CD4-positive, alpha-beta T cell treated with Interleukin-4 for 4 hours (primary cell): Measurements from ENCODE around the gene CSRP2.

Source experiments
- DNase-seq: peaks from one replicate; pipeline ENCODE4 v3.0.0-alpha.2; 2020

The CSRP2 gene

DNA sequence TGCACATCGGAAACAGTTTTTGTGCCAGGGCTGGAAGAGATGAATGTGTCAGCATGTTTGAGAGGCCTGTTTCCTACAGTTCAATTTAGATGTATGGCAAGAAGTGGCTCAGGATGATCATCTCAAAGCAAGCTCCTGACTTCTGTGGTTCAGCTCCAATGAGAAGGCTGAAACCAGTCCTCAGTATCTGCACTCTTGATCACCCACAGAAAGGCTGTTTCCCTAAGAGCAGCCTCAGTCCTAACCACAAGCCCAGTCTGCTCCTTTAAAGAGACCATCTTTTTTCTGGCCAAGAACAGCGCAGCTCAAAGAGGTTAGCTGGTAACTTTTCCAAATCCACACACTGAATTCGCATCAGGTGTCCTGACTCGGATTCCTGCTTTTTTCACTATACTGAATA is 19.2 kb downstream of the CSRP2 start:
- no peak for DNase-seq

DNA sequence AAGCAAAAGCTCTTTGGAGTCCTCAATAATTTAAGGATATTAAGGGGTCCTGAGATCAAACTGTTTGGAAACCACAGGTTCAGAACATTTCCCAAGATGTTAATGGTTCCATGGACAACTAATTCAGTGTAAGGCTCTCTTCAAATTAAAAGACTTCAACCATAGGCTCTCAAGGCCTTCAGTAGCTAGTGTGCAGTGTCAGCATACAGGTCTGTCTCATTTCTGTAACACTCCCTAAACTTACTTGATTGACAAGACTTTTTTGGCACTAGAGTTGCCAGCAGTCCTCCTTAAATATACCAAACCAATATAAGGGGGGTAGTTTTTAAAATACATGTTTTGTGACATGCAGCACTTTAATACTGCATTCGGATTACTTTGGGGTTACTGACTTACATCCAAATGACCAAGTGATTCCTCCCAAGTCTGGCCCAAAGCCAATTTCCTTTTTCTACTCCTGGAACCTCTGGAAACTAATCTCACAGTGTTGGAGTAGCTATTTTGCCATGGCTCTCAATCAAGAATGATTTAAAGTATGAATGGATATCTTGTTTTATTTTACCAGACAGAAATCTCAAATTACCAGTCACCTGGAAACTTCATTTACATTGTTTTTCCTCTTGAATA is 22.7 kb downstream of the CSRP2 start:
- no peak for DNase-seq

GRCh38 chr12:76855271-76855670 is 23.5 kb downstream of the CSRP2 start:
- DNase-seq = no peak

- DNase-seq = no peak
Measured at GRCh38 chr12:76852106-76852505, 26.7 kb downstream of the CSRP2 start.

DNA sequence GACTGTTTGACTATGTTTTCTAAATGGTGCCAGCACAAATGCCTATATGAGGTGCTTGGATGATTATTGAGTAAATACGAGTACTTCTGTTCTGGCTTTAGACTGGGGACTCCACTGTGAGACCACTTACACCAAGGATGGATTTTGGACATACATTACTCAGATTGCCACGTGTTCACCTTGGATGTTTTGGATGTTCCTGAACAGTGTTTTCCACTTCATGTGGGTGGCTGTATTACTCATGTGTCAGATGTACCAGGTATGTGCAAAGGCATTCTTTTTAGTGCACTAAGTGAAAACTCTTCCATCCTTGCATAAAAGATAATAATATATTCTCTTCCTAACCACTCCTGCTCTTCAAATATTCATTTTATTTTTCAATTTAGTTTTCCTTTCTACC is 30.7 kb downstream of the CSRP2 start:
- DNase-seq = no peak

DNA sequence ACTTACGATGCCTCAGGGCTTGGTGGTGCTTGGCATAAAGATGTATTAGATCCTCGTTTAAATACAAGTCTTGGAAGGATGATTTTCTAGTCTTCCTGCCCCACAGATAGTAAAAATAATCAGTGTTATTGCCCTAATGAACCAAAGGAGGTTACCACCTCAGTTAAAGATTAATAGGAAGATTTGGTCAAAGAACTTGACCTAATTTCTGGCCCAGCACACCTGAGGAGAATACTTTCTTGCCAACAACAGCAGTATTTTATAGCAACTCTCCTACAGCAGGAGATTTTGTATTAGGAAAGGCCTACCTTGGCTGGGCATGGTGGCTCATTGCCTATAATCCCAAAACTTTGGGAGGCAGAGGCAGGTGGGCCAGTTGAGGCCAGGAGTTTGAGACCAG is 31.6 kb downstream of the CSRP2 start:
- DNase-seq = no peak

- DNase-seq = no peak
Measured at GRCh38 chr12:76836633-76837032, 42.2 kb downstream of the CSRP2 start.

- no peak for DNase-seq
Measured at GRCh38 chr12:76830436-76830835, 48.4 kb downstream of the CSRP2 start.

DNA sequence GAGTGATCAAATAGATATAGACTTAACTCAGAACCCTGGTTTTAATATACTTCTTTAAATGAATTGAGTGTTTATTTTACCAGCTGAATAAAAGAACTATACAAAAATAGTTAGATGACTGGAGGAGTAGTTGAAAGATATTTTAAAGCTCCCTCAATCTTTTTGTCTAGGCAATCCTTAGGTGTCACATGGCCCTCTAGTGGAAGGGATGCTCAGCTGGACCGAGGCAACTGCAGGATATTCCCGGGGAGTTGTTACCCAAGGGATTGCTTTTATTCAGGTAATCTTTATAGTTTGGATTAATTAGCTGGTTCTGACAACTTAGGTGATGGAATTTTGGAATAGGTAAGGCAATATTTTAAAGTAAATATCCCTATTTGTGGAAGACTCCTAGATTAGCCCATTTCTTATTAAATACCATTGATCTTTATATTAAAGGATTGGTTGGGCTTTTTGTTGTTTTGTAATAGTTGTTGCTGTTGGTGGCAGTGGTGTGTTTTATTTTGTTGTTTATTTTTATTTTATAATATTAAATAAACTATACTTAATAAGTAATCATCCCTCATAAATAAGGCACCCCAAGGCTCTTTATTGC is 57.8 kb downstream of the CSRP2 start:
- no peak for DNase-seq

GRCh38 chr12:76813972-76814371 is 64.8 kb downstream of the CSRP2 start:
- DNase-seq = no peak

DNA sequence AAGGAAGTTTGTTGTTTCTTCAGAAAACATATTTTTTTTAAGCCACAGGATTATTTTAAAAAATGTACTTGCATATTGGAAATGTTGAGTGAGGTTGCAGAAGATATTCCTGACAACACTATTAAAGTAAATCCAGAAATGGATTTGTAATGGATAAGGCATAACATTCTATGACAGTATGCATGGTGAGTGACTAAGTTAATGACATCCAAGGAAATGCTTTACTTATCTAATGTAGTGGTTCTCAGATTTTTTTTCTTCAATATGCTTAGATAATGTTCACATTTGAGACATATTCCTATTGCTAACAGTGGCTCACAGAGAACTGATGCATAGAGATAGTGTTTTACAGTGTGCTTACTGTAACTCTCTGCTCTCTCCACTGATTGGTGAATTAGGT is 65.6 kb downstream of the CSRP2 start:
- DNase-seq = no peak

GRCh38 chr12:76811976-76812375 is 66.8 kb downstream of the CSRP2 start:
- DNase-seq = no peak

DNA sequence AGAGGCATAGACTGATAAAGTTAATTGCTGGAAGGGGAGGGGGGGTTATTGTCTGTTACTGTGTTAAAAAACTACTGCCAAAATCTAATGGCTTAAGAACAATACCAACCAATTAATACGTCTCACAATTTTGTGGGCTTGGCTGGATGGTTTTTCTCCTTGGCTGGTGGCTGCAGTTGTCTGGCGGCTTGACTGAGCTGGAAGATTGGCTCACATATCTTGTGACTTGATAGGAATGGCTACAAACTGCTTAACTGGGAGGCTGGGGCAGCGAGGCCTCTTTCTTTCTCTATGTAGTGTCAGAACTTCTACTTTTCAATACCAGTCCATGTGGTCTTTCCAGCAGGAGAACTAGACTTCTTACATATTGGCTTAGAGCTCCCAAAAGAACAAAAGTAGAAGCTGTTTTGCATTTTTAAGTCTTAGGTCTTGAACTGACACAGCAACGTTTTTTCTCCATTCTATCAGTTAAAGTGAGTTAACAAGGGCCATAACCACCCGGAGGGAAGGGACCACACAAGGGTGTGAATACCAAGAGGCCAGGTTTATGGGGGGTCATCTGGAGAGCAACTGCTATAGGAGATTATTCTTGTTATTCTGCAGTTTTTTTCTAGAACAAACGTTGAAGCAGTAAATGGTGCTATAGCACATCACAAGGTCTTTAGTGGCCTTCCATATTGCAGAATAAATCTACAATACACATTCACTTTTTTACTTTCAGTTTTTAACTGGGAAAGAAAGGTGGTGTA is 68.0 kb downstream of the CSRP2 start:
- no peak for DNase-seq
